K562 (cell line): Measurements from ENCODE around the gene PPP1R15B. TPM values are rescaled to one million over a fixed set of nuclear protein-coding genes. Genes with fewer than 3 reads are reported as not detected.

Experiments used
- EGR1 ChIP-seq: fragments of 450-650 bp; conservative IDR thresholded peaks from 2 replicates; pipeline ENCODE4 v1.6.1; 2017; ENCODE audit warnings: mild to moderate bottlenecking
- ERF ChIP-seq: fragments of 450-650 bp; formaldehyde crosslinking; IDR thresholded peaks from 2 replicates; pipeline ENCODE4 v1.4.0; 2020; ENCODE audit warnings: mild to moderate bottlenecking, mixed read lengths
- GABPA ChIP-seq: fragments of 200-800 bp; sonication (Bioruptor generic); conservative IDR thresholded peaks from 2 replicates; pipeline ENCODE4 v1.6.1; 2016; ENCODE audit warnings: low read depth, missing genetic modification characterization, missing compliant biosample characterization
- HDAC1 ChIP-seq, 2 experiments: fragments of 450-650 bp; IDR thresholded peaks; 2 replicates each; pipeline ENCODE4 v1.6.1; 2016 to 2017; ENCODE audit warnings: inconsistent platforms in 1 of 2, mild to moderate bottlenecking in 1 of 2, moderate library complexity in 1 of 2
- RBM17 ChIP-seq: fragments of 200-400 bp; formaldehyde crosslinking; IDR thresholded peaks from 2 replicates; pipeline ENCODE4 v1.6.1; 2017; ENCODE audit warnings: low read depth, mild to moderate bottlenecking, low read length, borderline replicate concordance
- SRSF1 ChIP-seq: fragments of 200-400 bp; formaldehyde crosslinking; IDR thresholded peaks from 2 replicates; pipeline ENCODE4 v1.6.1; 2017; ENCODE audit warnings: mild to moderate bottlenecking, low read depth, low read length, moderate library complexity
- ZBTB40 ChIP-seq, 2 experiments: fragments of 450-650 bp in 1 of 2; sonication (generic) in 1 of 2; formaldehyde crosslinking in 1 of 2; IDR thresholded peaks; 2 replicates each; pipeline versions ENCODE4 v1.7.1 to v1.9.0; 2016 to 2022; ENCODE audit warnings: inconsistent platforms in 1 of 2, mild to moderate bottlenecking in 1 of 2, missing genetic modification reagents in 1 of 2
- ZNF324 ChIP-seq: fragments of 250-450 bp; sonication (Bioruptor Pico); IDR thresholded peaks from 2 replicates; pipeline ENCODE4 v1.4.0; 2020; ENCODE audit warnings: mild to moderate bottlenecking
- polyA plus RNA-seq, 8 experiments: library from polyadenylated mRNA; depleted of rRNA in 4 of 8; stranded (reverse) in 5 of 8; unstranded in 3 of 8; fragments of >200 nt; fragmentation: Nextera tagmentation in 2 of 8; fragmentation: Illumina TruSeq in 1 of 8; extraction: Ambion mirVana in 2 of 8; extraction: Trizol in 1 of 8; gene quantifications; 2 replicates each; pipeline versions ENCODE4 v1.2.1 to v1.2.3, GENCODE V29; 2011 to 2014; ENCODE audit warnings: inconsistent platforms in 1 of 8, missing spikeins in 1 of 8
- total RNA-seq, 7 experiments: library from RNA; depleted of rRNA in 6 of 7; stranded (reverse); fragments of >200 nt in 6 of 7; fragmentation: Illumina TruSeq in 2 of 7; extraction: Trizol in 2 of 7; gene quantifications; 2 replicates each; pipeline versions ENCODE4 v1.2.1 to v1.2.3, GENCODE V29; 2011 to 2021; ENCODE audit warnings: low replicate concordance in 1 of 7
- TF ChIP-seq, protein P1 (sequence below): sonication (generic); formaldehyde crosslinking; IDR thresholded peaks from 2 replicates; pipeline ENCODE4 v1.8.0; 2022; ENCODE audit warnings: missing genetic modification reagents, mild to moderate bottlenecking, moderate library complexity, borderline replicate concordance
- TF ChIP-seq, protein P2 (sequence below), 2 experiments: fragments of 150-350 bp in 1 of 2; IDR thresholded peaks; 2 replicates each; pipeline ENCODE4 v1.6.1; 2012 to 2016; ENCODE audit warnings: low read depth in 2 of 2, low read length in 2 of 2, mild to moderate bottlenecking in 1 of 2, moderate library complexity in 1 of 2

Gene PPP1R15B
- total and polyA plus RNA-seq, 9 of the 15 experiments (the other 6 are each of a cell fraction or from before 2014, with no cell fraction given): 17.0 to 48.1 (median 30.8) TPM

GRCh38 chr1:204411451-204412204 lies at the start of gene PPP1R15B (continued):
- TF ChIP-seq RBM17 (no peak), ERF (CRISPR knock-in tag) (peak; percentile 83; the same call in 1 of the 2 replicates), ZNF324 (no peak), EGR1 (peak; percentile 90), GABPA (tag) (peak; percentile 94), SRSF1 (peak; percentile 94; the same call in 1 of the 2 replicates), HDAC1 (IDR thresholded peaks at IDR 0.05) (peak in 1 of 2 experiments; percentile 75; a peak in 2 of 4 replicates), ZBTB40 (IDR thresholded peaks at IDR 0.05) (peak; percentile 82), ZBTB40 (CRISPR knock-in tag; IDR thresholded peaks at IDR 0.05) (no peak)
- TF ChIP-seq, protein P1, sequence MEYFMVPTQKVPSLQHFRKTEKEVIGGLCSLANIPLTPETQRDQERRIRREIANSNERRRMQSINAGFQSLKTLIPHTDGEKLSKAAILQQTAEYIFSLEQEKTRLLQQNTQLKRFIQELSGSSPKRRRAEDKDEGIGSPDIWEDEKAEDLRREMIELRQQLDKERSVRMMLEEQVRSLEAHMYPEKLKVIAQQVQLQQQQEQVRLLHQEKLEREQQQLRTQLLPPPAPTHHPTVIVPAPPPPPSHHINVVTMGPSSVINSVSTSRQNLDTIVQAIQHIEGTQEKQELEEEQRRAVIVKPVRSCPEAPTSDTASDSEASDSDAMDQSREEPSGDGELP (CRISPR knock-in tag): peak; percentile 87
- TF ChIP-seq, protein P2, sequence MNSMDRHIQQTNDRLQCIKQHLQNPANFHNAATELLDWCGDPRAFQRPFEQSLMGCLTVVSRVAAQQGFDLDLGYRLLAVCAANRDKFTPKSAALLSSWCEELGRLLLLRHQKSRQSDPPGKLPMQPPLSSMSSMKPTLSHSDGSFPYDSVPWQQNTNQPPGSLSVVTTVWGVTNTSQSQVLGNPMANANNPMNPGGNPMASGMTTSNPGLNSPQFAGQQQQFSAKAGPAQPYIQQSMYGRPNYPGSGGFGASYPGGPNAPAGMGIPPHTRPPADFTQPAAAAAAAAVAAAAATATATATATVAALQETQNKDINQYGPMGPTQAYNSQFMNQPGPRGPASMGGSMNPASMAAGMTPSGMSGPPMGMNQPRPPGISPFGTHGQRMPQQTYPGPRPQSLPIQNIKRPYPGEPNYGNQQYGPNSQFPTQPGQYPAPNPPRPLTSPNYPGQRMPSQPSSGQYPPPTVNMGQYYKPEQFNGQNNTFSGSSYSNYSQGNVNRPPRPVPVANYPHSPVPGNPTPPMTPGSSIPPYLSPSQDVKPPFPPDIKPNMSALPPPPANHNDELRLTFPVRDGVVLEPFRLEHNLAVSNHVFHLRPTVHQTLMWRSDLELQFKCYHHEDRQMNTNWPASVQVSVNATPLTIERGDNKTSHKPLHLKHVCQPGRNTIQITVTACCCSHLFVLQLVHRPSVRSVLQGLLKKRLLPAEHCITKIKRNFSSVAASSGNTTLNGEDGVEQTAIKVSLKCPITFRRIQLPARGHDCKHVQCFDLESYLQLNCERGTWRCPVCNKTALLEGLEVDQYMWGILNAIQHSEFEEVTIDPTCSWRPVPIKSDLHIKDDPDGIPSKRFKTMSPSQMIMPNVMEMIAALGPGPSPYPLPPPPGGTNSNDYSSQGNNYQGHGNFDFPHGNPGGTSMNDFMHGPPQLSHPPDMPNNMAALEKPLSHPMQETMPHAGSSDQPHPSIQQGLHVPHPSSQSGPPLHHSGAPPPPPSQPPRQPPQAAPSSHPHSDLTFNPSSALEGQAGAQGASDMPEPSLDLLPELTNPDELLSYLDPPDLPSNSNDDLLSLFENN (IDR thresholded peaks at IDR 0.05; ENCODE audit: low read depth in 2 of 2, low read length in 2 of 2): no peak; a peak in 1 of 4 replicates
